ENCODE data around the gene CLEC3A. TPM values are rescaled to one million over a fixed set of nuclear protein-coding genes. Genes with fewer than 3 reads are reported as not detected.

Gene CLEC3A
- total RNA-seq, 4 donors from 2014 or later, result not detected

- no peak for TF ChIP-seq CTCF (IDR thresholded peaks at IDR 0.05; ENCODE audit: low read depth)
These were observed 32.5 kb upstream of the CLEC3A start for GRCh38 chr16:77989846-77990245.

GRCh38 chr16:77991701-77992100 is 30.6 kb upstream of the CLEC3A start:
- TF ChIP-seq CTCF (IDR thresholded peaks at IDR 0.05; ENCODE audit: low read depth), result no peak

- TF ChIP-seq CTCF (IDR thresholded peaks at IDR 0.05; ENCODE audit: low read depth), result no peak
These were observed 29.0 kb upstream of the CLEC3A start for GRCh38 chr16:77993111-77993985.

GRCh38 chr16:77995843-77996455 is 26.4 kb upstream of the CLEC3A start:
- no peak for TF ChIP-seq CTCF (IDR thresholded peaks at IDR 0.05; ENCODE audit: low read depth)

- no peak for TF ChIP-seq CTCF (IDR thresholded peaks at IDR 0.05; ENCODE audit: low read depth)
These were observed 23.9 kb upstream of the CLEC3A start for GRCh38 chr16:77998350-77999023.

GRCh38 chr16:78001451-78002025 is 20.8 kb upstream of the CLEC3A start:
- TF ChIP-seq CTCF (IDR thresholded peaks at IDR 0.05; ENCODE audit: low read depth), result no peak
